GM19239 (cell line): Measurements from ENCODE around the gene GRAP2.

Experiments used
- DNase-seq: peaks from one replicate; pipeline ENCODE4 v3.0.0; 2011; ENCODE audit warnings: low spot score; ENCODE audit not compliant: insufficient read length
- FAIRE-seq: peaks from 2 replicates; lab custom pipeline; 2011; peaks lifted over from hg19 to GRCh38; lab: Jason Lieb, UNC

The GRAP2 gene

DNA sequence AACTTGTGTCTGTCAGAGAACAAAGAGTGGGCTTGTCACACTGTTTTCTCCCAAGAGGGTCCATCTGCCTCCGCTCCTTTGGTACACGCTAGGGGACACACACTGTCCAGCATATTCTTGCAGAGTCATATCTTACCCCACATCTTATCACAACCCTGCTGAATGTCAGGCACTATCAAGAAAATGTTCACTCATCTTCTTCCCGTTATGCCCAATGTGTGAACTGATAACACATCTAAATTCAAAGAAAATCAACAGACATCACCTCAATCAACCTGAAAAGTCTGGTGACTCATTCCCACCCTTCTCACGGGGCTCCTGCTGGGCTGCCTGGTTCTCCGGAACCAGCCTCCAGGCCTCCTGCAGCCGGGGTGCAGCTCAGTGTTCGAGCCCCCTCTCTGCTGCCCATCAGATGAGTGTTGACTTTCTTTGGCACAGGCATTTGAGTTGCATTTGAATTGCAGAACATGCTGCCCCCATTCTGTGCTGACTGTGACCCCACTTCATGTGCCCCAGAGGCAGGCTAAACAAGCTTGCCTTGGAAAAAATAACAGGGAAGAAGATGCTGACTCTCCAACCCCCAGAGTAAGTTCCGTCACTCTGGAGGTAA lies 19.4 kb downstream of the GRAP2 start:
- FAIRE-seq = no peak
- no peak for DNase-seq

DNA sequence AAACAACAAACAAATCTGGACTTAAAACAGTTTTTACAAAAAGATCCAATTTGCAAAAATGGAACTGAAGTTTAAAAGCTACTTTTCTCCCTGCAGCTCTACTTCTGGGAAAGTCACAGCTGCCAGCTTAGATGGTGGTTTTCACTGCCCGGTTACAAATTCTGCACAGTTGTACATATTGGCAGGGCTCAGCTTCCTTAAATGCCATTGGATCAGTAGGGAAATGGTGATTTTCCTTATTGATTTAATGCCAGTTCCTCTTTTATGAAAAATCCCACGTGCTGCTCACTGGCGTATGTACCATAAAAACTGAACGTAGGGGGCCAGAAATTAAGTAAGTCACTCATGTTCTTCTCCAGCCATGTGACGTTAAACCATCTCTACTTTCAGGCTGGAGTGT lies 22.8 kb downstream of the GRAP2 start:
- no peak for DNase-seq
- no peak for FAIRE-seq

DNA sequence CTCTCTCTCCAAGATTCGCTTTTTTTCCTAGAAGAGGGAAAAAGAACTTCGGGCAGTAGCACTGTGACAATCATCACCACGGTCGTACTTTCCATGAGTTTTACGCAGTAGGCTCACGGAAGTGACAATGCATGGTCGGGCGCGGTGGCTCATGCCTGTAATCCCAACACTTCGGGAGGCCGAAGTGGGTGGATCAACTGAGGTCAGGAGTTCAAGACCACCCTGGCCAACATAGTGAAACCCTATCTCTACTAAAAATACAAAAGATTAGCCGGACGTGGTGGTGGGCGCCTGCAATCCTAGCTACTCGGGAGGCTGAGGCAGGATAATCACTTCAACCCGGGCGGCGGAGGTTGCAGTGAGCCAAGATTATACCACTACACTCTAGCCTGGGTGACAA lies 23.4 kb downstream of the GRAP2 start:
- DNase-seq = no peak
- no peak for FAIRE-seq

DNA sequence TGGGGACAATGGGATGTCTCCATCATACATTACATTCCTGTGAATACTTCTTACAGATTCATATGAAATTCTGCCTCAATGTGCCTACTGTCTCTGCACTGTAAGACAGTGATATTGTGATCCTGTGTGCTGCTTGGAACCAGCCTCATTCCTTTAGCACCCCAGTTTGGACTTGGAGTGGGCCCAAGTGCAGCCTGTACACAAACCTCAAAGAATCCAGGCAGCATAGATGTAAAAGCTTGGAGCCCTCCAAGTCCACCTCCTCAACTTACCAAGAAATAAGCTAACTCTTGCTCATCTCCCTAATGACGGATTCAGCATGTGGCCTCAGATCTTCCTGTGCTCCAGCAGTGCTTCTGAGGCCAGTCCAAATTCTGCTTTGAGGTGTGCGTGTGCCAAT lies 24.4 kb downstream of the GRAP2 start:
- FAIRE-seq (no peak), DNase-seq (no peak)

DNA sequence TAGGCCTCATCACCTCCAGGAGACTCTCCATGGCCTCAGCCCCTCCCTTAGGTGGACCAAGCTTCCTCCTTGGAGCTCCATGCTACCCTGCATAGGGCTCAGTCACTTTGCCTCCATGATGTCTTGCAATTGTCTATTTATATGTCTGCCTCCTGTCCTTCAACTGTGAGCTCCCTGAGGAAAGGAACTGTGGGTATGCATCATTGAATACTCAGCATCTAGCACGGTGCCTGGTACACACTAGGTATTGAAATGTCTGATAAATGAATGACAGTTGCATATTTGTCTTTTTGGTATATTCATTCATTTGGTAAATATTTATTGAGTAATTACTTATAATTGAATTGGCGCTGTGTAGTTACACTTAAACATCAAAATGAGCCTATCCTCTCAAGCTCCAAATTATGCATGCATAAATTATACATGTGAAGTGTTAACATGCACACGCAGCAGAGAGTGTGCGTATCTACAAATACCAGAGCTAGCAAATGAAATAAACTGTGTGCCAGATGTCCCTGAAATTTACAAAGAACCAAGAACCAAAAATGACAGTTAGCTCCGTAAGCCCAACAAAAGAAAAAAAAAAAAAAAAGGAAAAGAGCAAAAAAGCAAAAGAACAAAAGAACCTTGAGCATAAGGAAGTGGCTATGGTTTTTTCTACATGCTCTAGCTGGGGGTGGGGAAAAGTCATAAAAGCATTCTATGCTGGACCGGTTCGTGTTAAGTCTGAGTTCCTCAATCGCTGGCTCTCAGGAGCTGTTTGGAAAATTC lies 25.2 kb downstream of the GRAP2 start:
- DNase-seq (no peak), FAIRE-seq (no peak)

DNA sequence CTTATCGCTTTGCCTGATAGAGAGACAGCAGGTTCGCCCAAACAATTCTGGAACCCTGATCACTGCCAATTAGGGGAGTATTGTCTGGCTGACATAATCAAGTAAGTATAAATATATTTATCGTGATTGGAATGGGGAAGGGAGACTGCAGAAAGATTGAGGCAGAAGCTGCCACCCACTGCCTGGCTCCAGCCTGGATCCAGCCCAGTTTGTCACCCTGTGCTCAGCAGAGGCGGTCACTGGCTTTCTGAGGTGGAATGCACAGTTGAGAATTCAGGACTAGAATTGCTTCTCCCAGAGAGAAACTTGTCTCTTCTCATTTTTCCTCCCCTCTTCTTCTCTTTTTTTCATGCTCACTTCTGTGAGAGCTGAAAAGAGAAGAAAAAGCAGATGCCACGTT lies 25.9 kb downstream of the GRAP2 start:
- DNase-seq (no peak), FAIRE-seq (no peak)

DNA sequence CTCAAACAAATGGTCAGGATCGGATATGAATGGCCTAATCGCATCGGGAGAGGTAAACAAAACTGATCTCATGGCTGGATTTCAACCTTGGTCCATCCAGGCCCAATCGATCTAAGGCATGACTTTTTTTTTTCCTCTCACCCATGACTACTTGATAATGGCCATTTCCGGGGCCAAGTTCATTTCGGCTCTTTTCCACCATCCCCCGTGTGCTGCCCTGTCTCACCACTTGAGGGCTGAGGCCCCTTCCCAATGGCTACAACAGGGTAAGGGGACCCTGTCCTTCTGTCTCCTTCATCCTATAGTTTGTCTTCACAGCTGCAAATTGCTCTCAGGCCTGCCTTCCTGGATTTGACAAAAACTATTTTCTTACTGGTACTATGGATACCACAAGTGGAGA lies 26.7 kb downstream of the GRAP2 start:
- no peak for DNase-seq
- no peak for FAIRE-seq

DNA sequence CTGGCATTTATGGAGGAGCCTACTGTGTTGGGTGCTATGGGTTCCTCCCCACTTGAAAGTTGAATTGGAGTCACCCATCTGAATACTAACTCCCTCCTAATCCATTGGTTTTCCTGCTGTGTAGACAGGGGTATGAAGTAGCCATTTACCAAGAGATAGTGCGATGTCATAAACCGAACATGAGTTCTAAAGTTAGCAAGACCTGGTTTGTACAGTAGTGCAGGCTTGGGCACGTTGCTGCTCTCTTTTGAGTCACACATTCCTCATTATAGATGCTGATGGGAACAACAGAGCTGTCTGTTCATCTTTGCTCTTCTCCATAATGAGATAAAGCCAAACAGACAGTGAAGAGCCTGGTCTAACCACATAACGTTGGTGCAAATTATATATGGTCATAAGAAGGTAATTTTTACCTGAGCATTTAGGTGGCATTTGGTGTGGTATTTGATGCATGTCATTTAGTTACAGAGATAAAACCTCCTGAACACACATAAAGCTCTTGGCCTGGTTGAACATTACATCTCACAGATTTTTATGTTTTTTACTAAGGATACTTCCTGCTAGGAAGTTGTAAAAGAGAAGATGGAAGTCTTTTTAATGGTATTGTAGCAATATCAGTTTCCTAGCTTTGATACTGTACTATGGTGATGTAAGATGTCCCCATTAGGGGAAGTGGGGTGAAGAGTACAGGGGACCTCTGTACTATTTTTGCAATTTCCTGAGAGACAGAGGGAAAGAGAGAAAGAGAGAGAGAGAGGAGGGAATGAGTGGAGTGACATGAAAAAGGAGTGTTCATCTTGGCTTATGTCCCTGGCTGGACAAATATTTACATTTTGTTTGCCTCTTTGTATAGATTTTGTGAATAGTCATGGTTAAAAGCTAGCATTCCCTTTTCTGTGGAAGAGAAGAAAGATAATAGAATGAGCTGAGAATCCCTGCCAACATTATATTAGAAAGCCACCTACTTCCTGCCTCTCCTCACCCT lies 27.9 kb downstream of the GRAP2 start:
- FAIRE-seq = no peak
- DNase-seq = no peak

DNA sequence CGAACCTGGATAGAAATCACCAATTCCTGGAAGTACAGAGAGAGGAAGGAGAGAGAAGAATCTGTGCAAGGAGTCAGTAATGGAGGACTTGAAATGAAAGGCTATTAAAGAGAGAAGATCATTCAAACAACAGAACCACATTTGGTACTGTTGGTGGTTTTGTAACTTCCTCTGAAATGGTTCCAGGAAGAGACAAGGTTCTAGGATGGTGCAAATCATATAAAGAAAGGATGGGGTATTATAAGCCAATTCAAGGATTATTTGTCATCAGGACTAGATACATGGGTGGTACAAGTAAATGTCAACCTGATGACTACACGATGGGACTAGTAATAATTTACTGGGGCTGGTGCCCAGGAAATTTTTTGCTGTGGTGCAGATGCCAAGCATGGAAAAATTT lies 30.4 kb downstream of the GRAP2 start:
- no peak for FAIRE-seq

DNA sequence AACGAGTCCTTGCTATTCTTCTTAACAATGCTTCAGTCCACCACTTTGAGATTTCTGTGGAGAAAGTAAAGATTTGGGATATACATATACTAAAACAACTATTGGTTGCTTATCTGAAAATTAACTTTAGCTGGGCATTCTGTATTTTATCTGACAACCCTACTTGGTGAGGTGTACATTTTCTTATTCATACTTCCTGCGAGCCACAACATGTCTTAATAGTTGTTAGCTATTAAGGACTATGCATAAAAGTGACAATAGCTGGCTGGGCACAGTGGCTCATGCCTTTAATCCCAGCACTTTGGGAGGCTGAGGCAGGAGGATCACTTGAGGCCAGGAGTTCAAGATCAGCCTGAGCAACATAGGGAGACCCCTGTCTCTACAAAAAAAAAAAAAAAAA lies 31.3 kb downstream of the GRAP2 start:
- no peak for FAIRE-seq
- DNase-seq = no peak

More for the DNA sequence above, 30.4 kb downstream of the GRAP2 start:
- no peak for DNase-seq

DNA sequence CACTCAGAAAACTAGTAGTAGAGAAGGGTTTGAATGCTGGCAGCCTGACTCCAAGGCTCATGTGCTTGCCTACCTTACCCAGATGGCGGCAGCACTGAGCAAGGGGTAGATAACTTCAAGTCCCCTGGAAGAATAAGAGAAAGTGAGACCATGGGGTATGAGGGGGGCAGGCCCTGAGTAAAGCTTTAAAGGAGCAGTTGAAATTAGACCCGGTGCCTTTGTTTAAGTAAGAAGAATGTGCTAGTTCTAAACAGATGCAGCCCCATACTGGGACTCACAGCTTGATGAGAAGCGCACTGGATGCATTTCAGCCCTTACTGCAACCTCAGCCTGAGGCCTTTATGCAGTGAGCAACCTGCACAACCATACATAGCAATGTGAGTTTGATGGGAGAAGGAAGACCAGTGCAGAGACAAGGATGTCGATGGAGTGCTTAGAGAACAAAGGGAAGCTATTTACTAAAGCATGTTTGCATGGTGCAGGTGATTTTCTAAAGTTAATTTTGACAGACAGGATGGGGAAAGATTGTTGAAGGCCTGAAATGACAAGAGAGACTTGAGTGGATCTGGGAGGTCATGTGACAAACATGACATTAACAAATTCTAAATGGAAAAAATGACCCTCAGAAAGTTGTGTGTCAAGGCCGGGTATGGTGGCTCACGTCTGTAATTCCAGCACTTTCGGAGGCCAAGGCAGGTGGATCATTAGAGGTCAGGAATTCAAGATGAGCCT lies 32.2 kb downstream of the GRAP2 start:
- peak; percentile 69 for FAIRE-seq

DNA sequence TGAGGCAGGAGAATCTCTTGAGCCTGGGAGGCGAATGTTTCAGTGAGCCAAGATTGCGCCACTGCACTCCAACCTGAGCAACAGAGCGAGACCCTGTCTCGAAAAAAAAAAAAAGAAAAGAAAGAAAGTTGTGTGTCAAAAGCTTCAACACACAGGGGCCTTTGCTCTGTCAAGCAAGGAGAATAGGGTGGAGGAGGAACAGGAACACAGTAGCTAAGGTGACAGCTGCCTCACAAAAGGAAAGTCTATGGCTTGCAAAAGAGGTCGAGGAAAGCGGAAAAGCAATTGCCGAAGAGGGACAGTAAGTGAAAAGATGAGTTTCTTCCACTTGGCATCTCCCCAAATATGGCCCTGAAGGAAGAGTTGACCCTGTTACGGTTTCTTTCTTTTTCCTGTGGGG lies 32.9 kb downstream of the GRAP2 start:
- no peak for FAIRE-seq
- DNase-seq = no peak

More for the DNA sequence above, 32.2 kb downstream of the GRAP2 start:
- peak; percentile 39 for DNase-seq

DNA sequence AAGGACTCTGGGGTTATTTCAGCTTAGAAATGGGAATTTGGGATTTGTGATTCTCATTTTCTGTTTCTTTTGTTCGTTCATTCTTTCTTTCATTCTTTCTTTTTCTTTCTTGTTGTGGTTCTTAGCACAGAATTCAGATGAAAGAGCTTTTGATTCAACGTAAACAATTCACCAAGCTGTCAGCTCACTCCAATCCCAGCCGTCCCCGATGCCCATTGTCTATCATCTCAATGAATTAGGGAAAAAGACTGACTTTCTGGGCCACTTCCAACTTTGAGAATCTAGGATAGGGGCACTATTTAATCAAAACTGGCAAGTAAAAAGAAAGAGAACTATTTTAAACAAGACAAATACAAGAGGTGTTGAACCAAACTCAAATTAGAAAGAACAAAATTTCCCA lies 34.2 kb downstream of the GRAP2 start:
- no peak for FAIRE-seq

DNA sequence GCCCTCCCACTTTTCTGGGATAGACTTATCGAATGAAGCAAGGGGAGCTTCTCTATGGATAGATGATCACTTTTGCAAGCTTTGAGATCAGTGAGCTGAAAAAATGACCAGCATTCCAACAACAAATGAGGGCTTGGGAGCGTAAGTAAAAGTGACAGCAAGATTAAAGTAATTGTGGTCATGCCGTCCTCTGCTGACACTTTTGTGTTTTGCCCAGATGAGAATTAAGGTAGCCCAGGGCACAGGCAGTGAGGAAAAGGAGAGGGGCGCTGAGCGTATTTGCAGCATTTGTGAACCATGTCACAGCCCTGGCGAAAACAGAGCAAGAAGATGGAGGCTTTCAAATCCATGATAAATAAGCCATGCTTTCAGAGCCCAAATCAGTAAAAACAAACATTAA lies 34.7 kb downstream of the GRAP2 start:
- FAIRE-seq = no peak

More for the DNA sequence above, 34.2 kb downstream of the GRAP2 start:
- DNase-seq = no peak

DNA sequence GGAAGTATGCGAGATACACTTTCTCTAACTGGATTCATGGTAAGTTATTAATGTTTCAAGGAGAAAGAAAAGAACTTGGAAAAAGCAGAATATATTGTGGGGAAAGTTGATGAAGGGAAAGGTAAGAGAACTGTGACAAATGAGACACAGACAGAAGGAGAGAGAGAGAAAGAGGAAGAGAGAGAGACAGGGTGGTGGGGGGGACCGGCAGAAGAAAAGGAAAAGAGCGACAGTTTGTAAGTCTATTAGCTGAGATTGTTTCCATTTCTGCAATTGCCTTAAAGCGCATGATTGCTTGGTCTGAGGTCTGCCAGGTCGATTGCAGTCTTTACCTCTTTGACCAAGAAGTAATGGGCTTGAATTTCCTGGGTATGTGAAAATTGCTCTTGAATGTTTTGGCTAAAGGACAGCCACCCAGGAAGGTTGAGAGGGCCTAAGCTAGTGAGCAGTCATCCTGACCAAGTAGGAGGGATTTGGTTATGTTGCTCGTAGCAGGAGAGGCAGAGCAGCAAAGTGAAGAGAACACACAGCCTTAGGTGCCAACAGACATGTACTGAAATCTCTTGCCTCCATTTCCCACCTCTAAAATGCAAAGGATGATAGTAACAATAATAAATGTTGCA lies 35.8 kb downstream of the GRAP2 start:
- DNase-seq = no peak
- no peak for FAIRE-seq

More for the DNA sequence above, 34.7 kb downstream of the GRAP2 start:
- no peak for DNase-seq

DNA sequence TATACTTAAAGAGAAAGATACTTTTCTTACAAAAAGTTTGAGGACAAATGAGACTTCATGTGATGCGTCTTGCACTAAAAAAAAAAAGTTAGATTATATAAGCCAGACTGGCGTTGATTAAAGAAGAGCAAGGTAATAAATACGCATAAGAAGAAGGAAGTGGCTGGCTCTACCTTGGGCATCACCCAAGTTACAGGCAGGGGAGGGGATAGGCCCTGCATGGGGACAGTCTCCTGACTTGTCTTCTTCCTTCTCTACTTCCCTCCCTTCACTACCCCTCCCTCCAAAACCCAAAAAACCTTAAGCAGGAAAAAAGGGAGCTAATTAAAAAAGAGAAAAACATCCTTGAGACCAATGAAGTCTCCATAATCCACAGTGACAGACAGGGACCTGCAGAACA lies 37.0 kb downstream of the GRAP2 start:
- no peak for DNase-seq
- no peak for FAIRE-seq

DNA sequence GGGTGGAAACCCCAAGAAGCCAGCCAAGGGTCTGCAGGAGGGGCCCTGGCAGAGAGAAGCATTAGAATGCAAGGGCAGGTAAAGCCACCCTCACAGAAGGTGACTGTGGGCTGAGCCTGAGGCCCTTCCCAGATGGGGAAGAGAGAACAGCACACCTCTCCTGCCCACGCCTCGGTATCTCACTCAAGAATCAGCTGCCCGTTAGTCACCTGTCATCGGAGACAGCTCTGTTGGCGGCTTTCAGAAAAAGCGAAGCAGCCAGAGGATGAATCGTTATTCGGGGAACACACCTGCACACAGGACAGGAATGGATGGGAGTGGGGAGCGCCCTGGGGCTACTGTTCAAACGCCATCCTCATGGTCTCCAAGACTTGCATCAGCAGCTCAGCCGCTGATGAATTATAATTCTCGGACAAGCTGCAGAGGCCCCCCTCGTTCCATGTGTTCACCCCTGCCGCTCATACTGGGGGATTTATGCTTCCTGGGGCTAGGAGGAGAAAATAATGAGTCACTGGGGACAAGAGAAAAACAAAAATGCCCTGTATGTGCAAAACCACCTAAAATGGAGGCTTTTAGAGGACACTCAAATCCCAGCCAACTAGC lies 37.7 kb downstream of the GRAP2 start:
- DNase-seq (no peak), FAIRE-seq (no peak)

DNA sequence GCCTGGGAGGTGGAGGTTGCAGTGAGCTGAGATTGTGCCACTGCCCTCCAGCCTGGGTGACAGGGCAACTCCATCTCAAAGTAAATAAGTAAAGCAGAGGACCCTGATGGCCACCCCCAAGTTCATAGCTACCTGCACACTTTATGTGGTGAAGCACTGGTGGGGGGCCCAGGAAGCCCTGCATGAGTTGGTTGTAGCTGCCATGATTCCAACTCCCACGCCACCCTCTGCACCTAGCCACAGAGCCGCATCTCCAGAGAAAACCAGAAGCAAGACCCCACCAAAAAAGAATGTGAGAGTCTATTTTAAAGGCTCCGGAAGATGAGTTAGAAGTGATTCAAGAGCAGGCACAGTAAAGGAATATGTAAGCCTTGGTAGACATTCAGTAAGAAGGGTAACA lies 38.9 kb downstream of the GRAP2 start:
- FAIRE-seq (no peak), DNase-seq (no peak)

DNA sequence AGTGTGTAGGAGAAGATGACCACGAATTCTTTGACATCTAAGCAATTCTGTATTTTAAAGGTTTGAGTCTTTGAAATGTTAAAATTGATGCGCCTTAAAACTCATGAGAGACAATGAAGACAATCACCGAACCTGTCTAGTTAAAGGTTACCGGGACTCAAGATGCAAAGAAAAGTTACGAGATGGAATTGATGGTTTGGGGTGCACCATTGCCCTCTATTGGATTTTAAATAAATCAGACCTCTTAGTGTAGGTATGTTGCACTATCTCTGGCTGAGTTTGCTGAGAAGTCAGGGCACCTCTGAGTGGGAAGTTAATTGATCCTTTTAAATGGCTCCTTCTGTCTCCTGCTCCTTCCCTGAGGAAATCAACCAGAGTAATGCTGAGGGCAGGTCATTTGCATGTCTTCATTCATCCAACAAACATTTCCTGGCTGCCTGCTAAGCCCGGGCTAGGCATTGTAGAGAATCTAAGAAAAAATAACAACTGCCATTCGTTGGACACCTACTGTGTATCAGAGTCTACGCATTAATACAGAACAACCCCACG lies 39.9 kb downstream of the GRAP2 start:
- FAIRE-seq (no peak), DNase-seq (no peak)
